Esophagus muscularis mucosa (tissue), 4 donors: ENCODE results near the gene AMOTL2. TPM values are rescaled to one million over a fixed set of nuclear protein-coding genes. Genes with fewer than 3 reads are reported as not detected.

Experiments
- DNase-seq: peaks from one replicate; pipeline ENCODE4 v3.0.0-alpha.2; 2017; ENCODE audit errors: extremely low spot score
- H3K27ac ChIP-seq, 4 donors: fragments of 200-600 bp; sonication (generic); replicated peaks in 1 of 4; 1 replicate in 3 of 4; 2 replicates in 1 of 4; pipeline ENCODE4 v1.5.1; 2016 to 2019; ENCODE audit warnings: mild to moderate bottlenecking in 1 of 4
- H3K27me3 ChIP-seq, 4 donors: fragments of 200-600 bp; sonication (generic); one replicate each; pipeline versions ENCODE4 v1.5.1 to v1.6.0; 2016 to 2019
- H3K36me3 ChIP-seq, 4 donors: fragments of 200-600 bp; sonication (generic); one replicate each; pipeline ENCODE4 v1.5.1; 2016 to 2019
- H3K4me1 ChIP-seq, 4 donors: fragments of 200-600 bp; sonication (generic); one replicate each; pipeline ENCODE4 v1.5.1; 2016 to 2019
- H3K4me3 ChIP-seq, 4 donors: fragments of 200-600 bp; sonication (generic); 1 replicate in 2 of 4; 2 replicates in 2 of 4; pipeline ENCODE4 v1.5.1; 2016 to 2019; ENCODE audit warnings: mild to moderate bottlenecking in 4 of 4, moderate library complexity in 1 of 4
- H3K9me3 ChIP-seq, 4 donors: fragments of 200-600 bp; sonication (generic); 1 replicate in 3 of 4; 2 replicates in 1 of 4; pipeline ENCODE4 v1.5.1; 2016 to 2019
- CTCF ChIP-seq, 3 experiments: fragments of 200-600 bp in 2 of 3; fragments of 450-650 bp in 1 of 3; sonication (generic) in 2 of 3; IDR thresholded peaks; one replicate each; pipeline ENCODE4 v1.5.1; 2017 to 2019; ENCODE audit warnings: antibody characterized with exemption in 3 of 3, mild to moderate bottlenecking in 2 of 3, moderate library complexity in 1 of 3
- EP300 ChIP-seq: sonication (generic); formaldehyde crosslinking; IDR thresholded peaks from one replicate; pipeline ENCODE4 v1.6.1; 2017; ENCODE audit warnings: antibody characterized with exemption
- POLR2A ChIP-seq: fragments of 450-650 bp; IDR thresholded peaks from one replicate; pipeline ENCODE4 v1.6.1; 2017; ENCODE audit warnings: antibody characterized with exemption, moderate library complexity, mild to moderate bottlenecking, low read depth
- POLR2AphosphoS5 ChIP-seq, 2 donors: sonication (generic); formaldehyde crosslinking; IDR thresholded peaks; one replicate each; pipeline ENCODE4 v1.6.1; 2017; ENCODE audit warnings: antibody characterized with exemption in 2 of 2
- WGBS: methylation state at CpG from one replicate; pipeline ENCODE4 v1.1.5; 2018; 5-methylcytosine and 5-hydroxymethylcytosine counted together
- intact Hi-C: fragments of 100-400 bp; cut with DNase I; formaldehyde crosslinking; loops from one replicate; pipeline ENCODE4 v1.15.1; 2023
- total RNA-seq, 4 donors: library from RNA; depleted of rRNA; stranded (reverse); fragments of >200 nt; gene quantifications; one replicate each; pipeline versions ENCODE4 v1.1.0 to v1.2.1, GENCODE V29; 2016

Gene AMOTL2
- total RNA-seq, 4 donors from 2014 or later = 111 to 313 (median 155) TPM

GRCh38 chr3:134374791-134375581, 739 bp upstream of the AMOTL2 start:
- H3K4me1 ChIP-seq = peaks cover 45 to 49% (median 46%) of the 10 kb centered on the region in 4 donors
- no peak for DNase-seq
- no peaks in the 10 kb centered on the region for H3K27me3 ChIP-seq
- no peaks in the 10 kb centered on the region for H3K9me3 ChIP-seq
- 11% methylated on average over 26 of the region's 30 CpGs for WGBS
- peak overlapping the region; percentile 97 to 100 (median 98) for H3K27ac ChIP-seq
- no peak for TF ChIP-seq CTCF (IDR thresholded peaks at IDR 0.05)
- intact Hi-C loops = loop anchor here (5.0 kb wide), 1 partner anchor 163 kb away; no protein-coding TSS in a partner anchor
- H3K4me3 ChIP-seq = peak overlapping the region; percentile 76 to 83 (median 81)
- peaks cover 13 to 30% (median 17%) of the 10 kb centered on the region in 4 donors for H3K36me3 ChIP-seq

GRCh38 chr3:134373271-134374104, 759 bp downstream of the AMOTL2 start:
- Histone ChIP-seq H3K36me3 (peaks cover 27 to 45% (median 31%) of the 10 kb centered on the region in 4 donors), H3K4me3 (peak overlapping the region; percentile 76 to 83 (median 81)), H3K4me1 (peaks cover 60 to 64% (median 61%) of the 10 kb centered on the region in 4 donors), H3K27ac (peak overlapping the region; percentile 97 to 100 (median 98)), H3K9me3 (no peaks in the 10 kb centered on the region), H3K27me3 (no peaks in the 10 kb centered on the region)
- intact Hi-C loops = no loop called here
- no peak for TF ChIP-seq EP300
- peak; percentile 34 for TF ChIP-seq POLR2A
- no peak for TF ChIP-seq CTCF (IDR thresholded peaks at IDR 0.05)
- peak; percentile 54 to 85 for TF ChIP-seq POLR2AphosphoS5 (IDR thresholded peaks at IDR 0.05)
- WGBS = 4% methylated on average over 27 of the region's 51 CpGs
- DNase-seq = peak; percentile 98

GRCh38 chr3:134372396-134373270, 1.6 kb downstream of the AMOTL2 start:
- intact Hi-C loops = no loop called here
- Histone ChIP-seq H3K27ac (peak overlapping the region; percentile 97 to 100 (median 98)), H3K4me3 (peak overlapping the region; percentile 76 to 83 (median 81)), H3K4me1 (peaks cover 60 to 66% (median 63%) of the 10 kb centered on the region in 4 donors), H3K9me3 (no peaks in the 10 kb centered on the region), H3K27me3 (no peaks in the 10 kb centered on the region), H3K36me3 (peaks cover 33 to 54% (median 40%) of the 10 kb centered on the region in 4 donors)
- TF ChIP-seq EP300 (no peak), CTCF (IDR thresholded peaks at IDR 0.05) (no peak), POLR2A (no peak), POLR2AphosphoS5 (IDR thresholded peaks at IDR 0.05) (no peak)
- no peak for DNase-seq
- WGBS = 12% methylated on average over 9 of the region's 9 CpGs

- no peak for DNase-seq
- WGBS = 60% methylated on average over 6 of the region's 7 CpGs
- TF ChIP-seq CTCF (IDR thresholded peaks at IDR 0.05) = no peak
- no peak for TF ChIP-seq POLR2AphosphoS5 (IDR thresholded peaks at IDR 0.05)
- no peak for TF ChIP-seq POLR2A
- no peak for TF ChIP-seq EP300
- Histone ChIP-seq H3K9me3 (no peaks in the 10 kb centered on the region), H3K4me3 (peak overlapping the region; percentile 76 to 83 (median 81)), H3K27ac (peak overlapping the region; percentile 97 to 100 (median 98)), H3K4me1 (peaks cover 69 to 71% (median 70%) of the 10 kb centered on the region in 4 donors), H3K36me3 (peaks cover 41 to 63% (median 49%) of the 10 kb centered on the region in 4 donors), H3K27me3 (no peaks in the 10 kb centered on the region)
- intact Hi-C loops = no loop called here
Observed at GRCh38 chr3:134371542-134372324, 2.5 kb downstream of the AMOTL2 start.
